Peyer's patch (tissue), 4 donors: ENCODE measurements around the gene MTERF4. TPM values are rescaled to one million over a fixed set of nuclear protein-coding genes. Genes with fewer than 3 reads are reported as not detected.

Experiments
- DNase-seq, 3 donors: peaks; one replicate each; pipeline ENCODE4 v3.0.0-alpha.2; 2017 to 2019
- H3K27ac ChIP-seq, 4 donors: fragments of 200-600 bp; sonication (generic); one replicate each; pipeline ENCODE4 v1.5.1; 2016 to 2019
- H3K27me3 ChIP-seq, 2 donors: fragments of 200-600 bp; sonication (generic); one replicate each; pipeline ENCODE4 v1.5.1; 2019
- H3K36me3 ChIP-seq, 3 donors: fragments of 200-600 bp; sonication (generic); one replicate each; pipeline ENCODE4 v1.5.1; 2016 to 2019
- H3K4me1 ChIP-seq, 4 donors: fragments of 200-600 bp; sonication (generic); one replicate each; pipeline ENCODE4 v1.5.1; 2016 to 2019
- H3K4me3 ChIP-seq, 4 donors: fragments of 200-600 bp; sonication (generic); 1 replicate in 3 of 4; 2 replicates in 1 of 4; pipeline ENCODE4 v1.5.1; 2016 to 2019; ENCODE audit warnings: mild to moderate bottlenecking in 1 of 4
- H3K9me3 ChIP-seq, 4 donors: fragments of 200-600 bp; sonication (generic); one replicate each; pipeline ENCODE4 v1.5.1; 2016 to 2019; ENCODE audit warnings: mild to moderate bottlenecking in 1 of 4
- CTCF ChIP-seq, 6 experiments: fragments of 450-650 bp in 4 of 6; fragments of 200-600 bp in 2 of 6; sonication (generic) in 1 of 6; IDR thresholded peaks; one replicate each; pipeline ENCODE4 v1.5.1; 2017 to 2019; ENCODE audit warnings: antibody characterized with exemption in 6 of 6, mild to moderate bottlenecking in 3 of 6, moderate library complexity in 1 of 6
- POLR2A ChIP-seq, 2 donors: fragments of 450-650 bp; IDR thresholded peaks; one replicate each; pipeline ENCODE4 v1.5.1; 2017; ENCODE audit warnings: antibody characterized with exemption in 2 of 2, mild to moderate bottlenecking in 2 of 2, moderate library complexity in 2 of 2
- total RNA-seq, 4 donors: library from RNA; depleted of rRNA; stranded (reverse); fragments of >200 nt; gene quantifications; one replicate each; pipeline ENCODE4 v1.1.0, GENCODE V29; 2016

The MTERF4 gene
- total RNA-seq, 4 donors from 2014 or later = 28.9 to 55.4 (median 47.9) TPM

GRCh38 chr2:241069821-241070281 lies 32.2 kb downstream of the MTERF4 start:
- no peaks in the 10 kb centered on the region for H3K4me1 ChIP-seq
- no peaks in the 10 kb centered on the region for H3K9me3 ChIP-seq
- DNase-seq = peak in 1 of 3 donors; percentile 14
- no peaks in the 10 kb centered on the region for H3K27me3 ChIP-seq
- TF ChIP-seq POLR2A (IDR thresholded peaks at IDR 0.05) (no peak), CTCF (IDR thresholded peaks at IDR 0.05) (no peak)
- H3K27ac ChIP-seq = no peak overlapping the region
- peaks cover 0 to 33% (median 0%) of the 10 kb centered on the region in 3 donors for H3K36me3 ChIP-seq
- H3K4me3 ChIP-seq = no peak overlapping the region

DNA sequence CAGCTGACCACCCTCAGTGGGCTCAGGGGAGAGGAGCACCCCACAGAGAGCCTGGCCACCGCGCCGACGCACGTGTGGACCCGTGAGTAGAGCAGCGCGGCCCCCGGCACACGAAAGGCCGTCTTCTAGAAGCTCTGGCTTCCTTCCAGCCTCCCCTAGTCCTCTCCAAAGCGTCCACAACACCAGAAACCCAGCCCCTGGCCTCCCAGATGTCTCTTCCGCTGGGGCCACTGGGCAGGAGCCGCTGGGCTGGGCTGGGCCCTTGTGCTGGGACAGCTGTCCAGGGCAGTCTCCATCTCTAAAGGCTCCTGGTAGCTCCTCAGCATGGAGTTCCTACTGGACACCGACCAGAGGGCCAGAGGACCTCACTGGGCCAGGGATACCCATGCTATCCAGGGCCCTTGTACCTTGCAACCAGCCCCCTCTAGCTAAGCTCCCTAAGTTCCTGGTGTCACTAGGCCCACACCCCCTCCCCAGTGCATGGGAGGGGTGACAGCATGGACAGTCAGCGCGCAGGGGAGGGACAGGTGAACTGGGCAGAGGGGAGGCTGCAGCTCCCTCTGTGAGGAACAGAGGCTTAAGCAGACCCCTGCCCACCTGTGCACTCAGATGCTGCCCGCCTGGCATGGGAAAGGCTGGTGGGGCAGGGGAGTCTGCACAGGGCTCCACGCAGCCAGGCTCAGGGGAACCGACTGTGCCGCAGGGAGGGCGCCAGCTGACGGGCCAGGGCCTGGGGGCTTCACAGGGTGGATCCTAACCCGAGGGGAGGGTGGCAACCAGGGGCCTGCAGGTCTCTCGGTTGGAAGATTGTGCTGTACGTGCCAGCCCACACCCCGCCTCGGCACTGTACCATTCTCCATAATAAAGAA lies 32.9 kb downstream of the MTERF4 start:
- peak in 1 of 3 donors; percentile 6 for DNase-seq
- no peak for TF ChIP-seq CTCF (IDR thresholded peaks at IDR 0.05)
- no peak for TF ChIP-seq POLR2A (IDR thresholded peaks at IDR 0.05)
- Histone ChIP-seq H3K9me3 (no peaks in the 10 kb centered on the region), H3K36me3 (peaks cover 0 to 29% (median 0%) of the 10 kb centered on the region in 3 donors), H3K27ac (no peak overlapping the region), H3K27me3 (no peaks in the 10 kb centered on the region), H3K4me1 (no peaks in the 10 kb centered on the region), H3K4me3 (no peak overlapping the region)

GRCh38 chr2:241068136-241068941 lies 33.7 kb downstream of the MTERF4 start:
- peak in 1 of 3 donors; percentile 3 for DNase-seq
- no peak for TF ChIP-seq POLR2A (IDR thresholded peaks at IDR 0.05)
- TF ChIP-seq CTCF (IDR thresholded peaks at IDR 0.05) = no peak
- H3K4me1 ChIP-seq = peaks cover 0 to 5% (median 2%) of the 10 kb centered on the region in 4 donors
- peaks cover 0 to 25% (median 0%) of the 10 kb centered on the region in 3 donors for H3K36me3 ChIP-seq
- H3K9me3 ChIP-seq = no peaks in the 10 kb centered on the region
- no peak overlapping the region for H3K27ac ChIP-seq
- no peak overlapping the region for H3K4me3 ChIP-seq
- no peaks in the 10 kb centered on the region for H3K27me3 ChIP-seq

GRCh38 chr2:241067501-241068135 lies 34.5 kb downstream of the MTERF4 start:
- Histone ChIP-seq H3K27ac (no peak overlapping the region), H3K9me3 (no peaks in the 10 kb centered on the region), H3K27me3 (no peaks in the 10 kb centered on the region), H3K36me3 (peaks cover 0 to 25% (median 0%) of the 10 kb centered on the region in 3 donors), H3K4me1 (peaks cover 0 to 5% (median 2%) of the 10 kb centered on the region in 4 donors), H3K4me3 (no peak overlapping the region)
- DNase-seq = peak in 1 of 3 donors; percentile 7
- TF ChIP-seq POLR2A (IDR thresholded peaks at IDR 0.05) (no peak), CTCF (IDR thresholded peaks at IDR 0.05) (no peak)

DNA sequence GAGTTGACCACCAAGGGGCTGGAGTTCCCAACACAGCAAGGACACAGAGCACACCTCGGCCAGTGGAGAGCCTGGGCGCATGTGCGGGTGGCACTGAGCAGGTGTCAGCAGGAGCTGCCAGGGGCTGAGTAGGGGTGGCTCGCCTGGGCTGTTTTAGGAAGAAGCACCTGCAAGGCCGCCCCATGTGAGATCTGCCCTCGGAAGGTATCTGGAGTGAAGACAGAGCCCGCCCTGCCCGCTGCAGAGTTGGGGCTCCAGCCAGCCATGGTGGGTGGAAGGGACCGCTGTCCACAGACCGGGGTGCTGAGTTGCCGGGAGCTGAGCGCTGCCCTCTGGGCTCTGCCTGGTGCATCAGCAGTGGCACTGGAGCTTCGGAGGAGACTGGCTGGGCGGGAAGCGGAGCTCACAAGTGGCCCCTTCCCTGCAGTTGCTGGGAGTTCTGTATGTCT lies 35.2 kb downstream of the MTERF4 start:
- no peaks in the 10 kb centered on the region for H3K9me3 ChIP-seq
- H3K27ac ChIP-seq = no peak overlapping the region
- H3K4me1 ChIP-seq = peaks cover 0 to 5% (median 2%) of the 10 kb centered on the region in 4 donors
- no peak overlapping the region for H3K4me3 ChIP-seq
- no peak for TF ChIP-seq CTCF (IDR thresholded peaks at IDR 0.05)
- TF ChIP-seq POLR2A (IDR thresholded peaks at IDR 0.05) = no peak
- H3K27me3 ChIP-seq = no peaks in the 10 kb centered on the region
- H3K36me3 ChIP-seq = peaks cover 0 to 20% (median 0%) of the 10 kb centered on the region in 3 donors
- peak in 1 of 3 donors; percentile 12 for DNase-seq
